ENCODE results near the gene ATP1A1.
A peak's percentile ranks its signal among the peaks of the same experiment; 100 is the strongest.

ATP1A1 gene

DNA sequence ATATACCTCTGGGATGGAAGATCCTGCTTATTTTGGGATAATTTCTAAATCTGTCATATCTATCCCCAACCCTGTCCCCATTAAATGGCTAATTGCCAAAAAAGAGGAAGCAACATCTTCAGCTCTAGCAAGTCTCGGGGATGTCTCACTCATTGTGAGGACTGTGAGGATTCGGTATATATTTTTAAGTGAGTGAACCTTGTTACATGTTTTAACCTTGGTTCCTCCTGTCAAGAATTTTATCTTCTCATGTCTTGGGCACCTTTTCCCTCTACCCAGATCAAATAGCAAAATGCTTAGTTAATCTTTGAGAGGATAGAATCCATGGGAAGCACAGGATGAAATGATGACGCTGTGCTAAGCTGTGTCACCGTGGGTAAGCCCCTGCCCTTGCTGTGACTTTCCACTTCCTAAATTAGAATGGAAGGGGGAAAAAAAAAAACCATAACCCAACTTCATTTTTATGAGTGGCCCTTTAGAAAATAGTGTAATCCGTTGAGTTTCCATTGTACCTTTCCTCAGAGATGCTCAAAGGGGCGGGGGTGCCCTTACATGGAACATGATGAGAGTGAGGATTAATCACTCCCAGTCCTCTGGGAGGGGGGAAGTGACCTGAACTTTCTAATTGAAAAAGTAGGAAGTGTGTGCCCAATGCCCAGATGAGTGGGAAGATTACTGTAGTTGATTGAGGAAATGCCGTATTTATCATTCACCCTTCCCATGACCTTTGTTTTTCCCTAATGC, 7.6 kb downstream of the ATP1A1 start:
- no peak for DNase-seq (ENCODE audit: low read depth)
- H3K9me3 ChIP-seq (ENCODE audit: control insufficient read depth, low read length), result no peaks in the 10 kb centered on the region
- no peak overlapping the region for H3K4me3 ChIP-seq (ENCODE audit: low read length)
- H3K36me3 ChIP-seq (ENCODE audit: control insufficient read depth, insufficient read depth, low read length, severe bottlenecking), result peaks cover 19% of the 10 kb centered on the region
- H3K9ac ChIP-seq (ENCODE audit: low read length), result no peak overlapping the region
- H3K27me3 ChIP-seq (replicated peaks; ENCODE audit: control insufficient read depth, insufficient read depth, low read length), result no peaks in the 10 kb centered on the region
- H3K4me1 ChIP-seq (ENCODE audit: control insufficient read depth, insufficient read depth, low read length), result peaks cover 64% of the 10 kb centered on the region

DNA sequence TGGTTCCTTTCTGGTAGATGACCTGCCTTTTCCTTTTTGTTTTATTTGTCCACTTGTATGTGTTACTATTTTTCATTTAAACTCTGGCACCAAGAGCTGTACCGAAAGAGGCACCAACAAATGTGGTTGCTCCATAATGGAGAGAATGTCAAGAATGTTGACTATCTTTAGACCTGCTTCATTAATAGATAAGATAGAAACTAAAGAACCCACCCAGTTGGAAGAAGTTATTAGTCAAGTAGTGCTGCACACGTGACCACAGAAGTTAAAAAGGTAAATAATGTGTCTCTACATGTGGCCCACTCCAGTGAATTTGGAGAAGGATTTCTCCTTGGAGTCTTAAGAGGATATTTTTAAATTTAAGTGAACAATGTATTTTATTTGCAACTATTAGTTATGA, 9.3 kb downstream of the ATP1A1 start:
- Histone ChIP-seq H3K4me3 (ENCODE audit: low read length) (no peak overlapping the region), H3K9me3 (ENCODE audit: control insufficient read depth, low read length) (no peaks in the 10 kb centered on the region), H3K4me1 (ENCODE audit: control insufficient read depth, insufficient read depth, low read length) (peaks cover 47% of the 10 kb centered on the region), H3K9ac (ENCODE audit: low read length) (no peak overlapping the region), H3K27me3 (replicated peaks; ENCODE audit: control insufficient read depth, insufficient read depth, low read length) (no peaks in the 10 kb centered on the region), H3K36me3 (ENCODE audit: control insufficient read depth, insufficient read depth, low read length, severe bottlenecking) (peaks cover 33% of the 10 kb centered on the region)
- no peak for DNase-seq (ENCODE audit: low read depth)

DNA sequence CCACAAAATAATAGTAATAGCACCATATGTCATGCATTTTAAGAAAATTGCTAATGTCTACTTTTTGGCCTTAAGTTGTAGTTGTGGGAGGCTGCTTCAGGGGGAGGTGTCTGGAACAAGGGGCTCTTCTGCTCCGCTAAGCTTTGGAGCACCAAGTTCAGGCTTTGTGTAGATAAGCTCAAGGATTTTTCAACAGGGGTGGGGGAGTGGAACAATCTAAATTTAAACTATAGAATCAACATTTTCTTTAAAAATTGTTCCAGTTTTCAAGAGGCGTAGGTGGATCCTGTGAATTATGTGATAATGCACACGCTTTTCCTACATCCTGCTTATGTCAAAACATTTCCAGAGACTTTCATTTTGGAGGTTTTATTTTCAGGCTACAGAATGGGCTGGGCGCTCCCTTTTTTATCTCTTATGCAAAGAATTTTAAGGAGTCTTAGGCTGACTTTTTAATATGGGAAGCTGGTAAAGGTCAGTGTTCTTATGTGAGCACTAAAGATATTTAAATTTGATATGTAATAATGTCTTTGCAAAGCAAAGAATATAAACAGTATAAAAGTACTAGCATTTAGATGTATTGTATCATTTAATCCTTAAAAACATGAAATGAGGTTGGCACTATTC, 9.9 kb downstream of the ATP1A1 start:
- Histone ChIP-seq H3K36me3 (ENCODE audit: control insufficient read depth, insufficient read depth, low read length, severe bottlenecking) (peaks cover 40% of the 10 kb centered on the region), H3K4me3 (ENCODE audit: low read length) (no peak overlapping the region), H3K9me3 (ENCODE audit: control insufficient read depth, low read length) (no peaks in the 10 kb centered on the region), H3K4me1 (ENCODE audit: control insufficient read depth, insufficient read depth, low read length) (peaks cover 44% of the 10 kb centered on the region), H3K27me3 (replicated peaks; ENCODE audit: control insufficient read depth, insufficient read depth, low read length) (no peaks in the 10 kb centered on the region), H3K9ac (ENCODE audit: low read length) (no peak overlapping the region)
- DNase-seq (ENCODE audit: low read depth), result no peak

DNA sequence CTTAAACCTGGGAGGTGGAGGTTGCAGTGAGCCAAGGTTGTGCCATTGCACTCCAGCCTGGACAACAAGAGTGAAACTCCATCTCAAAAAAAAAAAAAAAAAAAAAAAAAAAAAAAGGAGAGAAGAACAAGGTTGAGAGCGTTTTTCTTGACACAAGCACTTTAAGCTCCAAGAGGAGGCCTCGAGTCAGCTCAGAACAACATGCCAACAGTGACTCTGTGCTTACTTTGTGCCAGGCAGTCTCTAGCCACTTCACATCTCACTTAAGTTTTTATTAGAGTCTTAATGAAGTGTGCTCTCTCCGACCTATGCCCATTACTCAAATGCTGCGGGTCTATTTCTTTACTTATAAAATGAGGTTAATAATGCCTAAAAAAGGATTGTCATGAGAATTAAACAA, 13.0 kb downstream of the ATP1A1 start:
- Histone ChIP-seq H3K9ac (ENCODE audit: low read length) (no peak overlapping the region), H3K27me3 (replicated peaks; ENCODE audit: control insufficient read depth, insufficient read depth, low read length) (no peaks in the 10 kb centered on the region), H3K4me1 (ENCODE audit: control insufficient read depth, insufficient read depth, low read length) (peaks cover 16% of the 10 kb centered on the region), H3K9me3 (ENCODE audit: control insufficient read depth, low read length) (no peaks in the 10 kb centered on the region), H3K4me3 (ENCODE audit: low read length) (no peak overlapping the region), H3K36me3 (ENCODE audit: control insufficient read depth, insufficient read depth, low read length, severe bottlenecking) (peaks cover 71% of the 10 kb centered on the region)
- DNase-seq (ENCODE audit: low read depth), result no peak

DNA sequence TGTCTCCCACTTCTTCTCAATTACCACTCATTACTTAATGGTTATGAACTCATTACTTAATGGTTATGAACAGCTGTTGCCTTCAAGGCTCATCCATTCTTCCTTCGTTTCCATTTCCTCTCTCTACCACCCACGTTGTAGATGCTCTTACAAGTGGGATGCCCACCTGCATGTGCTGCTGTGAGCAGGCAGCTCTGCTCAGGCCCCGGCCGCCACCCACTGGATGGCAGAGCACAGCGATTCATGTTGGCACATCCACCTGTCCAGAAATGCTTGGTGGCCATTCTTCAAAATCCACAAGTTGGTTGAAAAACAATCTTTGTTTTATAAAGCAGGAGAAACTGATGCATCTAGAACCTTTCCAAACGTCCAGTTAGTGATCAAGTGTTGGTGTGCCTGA, 14.5 kb downstream of the ATP1A1 start:
- H3K4me3 ChIP-seq (ENCODE audit: low read length), result no peak overlapping the region
- no peaks in the 10 kb centered on the region for H3K9me3 ChIP-seq (ENCODE audit: control insufficient read depth, low read length)
- no peak overlapping the region for H3K9ac ChIP-seq (ENCODE audit: low read length)
- H3K27me3 ChIP-seq (replicated peaks; ENCODE audit: control insufficient read depth, insufficient read depth, low read length), result no peaks in the 10 kb centered on the region
- peaks cover 3% of the 10 kb centered on the region for H3K4me1 ChIP-seq (ENCODE audit: control insufficient read depth, insufficient read depth, low read length)
- H3K36me3 ChIP-seq (ENCODE audit: control insufficient read depth, insufficient read depth, low read length, severe bottlenecking), result peaks cover 86% of the 10 kb centered on the region
- no peak for DNase-seq (ENCODE audit: low read depth)

DNA sequence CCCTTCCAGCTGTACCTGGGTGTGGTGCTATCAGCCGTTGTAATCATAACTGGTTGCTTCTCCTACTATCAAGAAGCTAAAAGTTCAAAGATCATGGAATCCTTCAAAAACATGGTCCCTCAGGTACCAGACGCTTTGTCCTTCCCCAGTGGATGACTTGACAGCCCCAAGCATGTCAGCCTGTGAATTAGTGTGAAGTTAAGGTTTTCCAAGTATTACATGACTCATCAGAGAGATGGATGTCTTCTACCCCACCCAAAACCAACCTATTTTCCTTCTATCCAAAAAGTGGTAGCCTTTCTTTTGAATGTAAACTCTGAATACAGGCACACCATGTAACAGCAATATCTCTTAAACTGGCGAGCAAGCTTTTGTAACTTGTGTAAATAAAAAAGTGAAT, 15.1 kb downstream of the ATP1A1 start:
- Histone ChIP-seq H3K9me3 (ENCODE audit: control insufficient read depth, low read length) (no peaks in the 10 kb centered on the region), H3K27me3 (replicated peaks; ENCODE audit: control insufficient read depth, insufficient read depth, low read length) (no peaks in the 10 kb centered on the region), H3K9ac (ENCODE audit: low read length) (no peak overlapping the region), H3K4me3 (ENCODE audit: low read length) (no peak overlapping the region), H3K36me3 (ENCODE audit: control insufficient read depth, insufficient read depth, low read length, severe bottlenecking) (peaks cover 91% of the 10 kb centered on the region), H3K4me1 (ENCODE audit: control insufficient read depth, insufficient read depth, low read length) (peaks cover 3% of the 10 kb centered on the region)
- no peak for DNase-seq (ENCODE audit: low read depth)

DNA sequence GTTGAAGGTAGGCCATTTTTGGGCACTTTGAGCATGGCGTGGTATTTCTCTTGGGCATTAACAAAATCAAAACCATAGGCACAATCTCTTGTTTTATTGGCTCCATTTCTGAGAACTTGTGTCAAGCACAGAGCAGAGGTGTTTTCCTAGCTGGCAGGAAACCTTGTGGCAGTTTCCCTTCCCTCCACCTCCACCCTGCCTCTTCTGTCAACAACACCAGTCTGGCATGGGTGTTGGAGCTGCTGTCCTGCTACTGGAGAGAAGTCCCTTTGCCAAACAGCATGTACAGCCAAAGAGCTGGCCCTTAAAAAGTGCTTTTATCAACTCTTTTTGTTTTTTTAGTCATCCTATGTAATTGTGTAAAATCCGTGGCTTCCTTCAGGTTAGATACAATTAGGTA, 16.0 kb downstream of the ATP1A1 start:
- Histone ChIP-seq H3K9me3 (ENCODE audit: control insufficient read depth, low read length) (no peaks in the 10 kb centered on the region), H3K27me3 (replicated peaks; ENCODE audit: control insufficient read depth, insufficient read depth, low read length) (no peaks in the 10 kb centered on the region), H3K4me1 (ENCODE audit: control insufficient read depth, insufficient read depth, low read length) (peaks cover 3% of the 10 kb centered on the region), H3K4me3 (ENCODE audit: low read length) (no peak overlapping the region), H3K9ac (ENCODE audit: low read length) (no peak overlapping the region), H3K36me3 (ENCODE audit: control insufficient read depth, insufficient read depth, low read length, severe bottlenecking) (peaks cover 98% of the 10 kb centered on the region)
- no peak for DNase-seq (ENCODE audit: low read depth)

DNA sequence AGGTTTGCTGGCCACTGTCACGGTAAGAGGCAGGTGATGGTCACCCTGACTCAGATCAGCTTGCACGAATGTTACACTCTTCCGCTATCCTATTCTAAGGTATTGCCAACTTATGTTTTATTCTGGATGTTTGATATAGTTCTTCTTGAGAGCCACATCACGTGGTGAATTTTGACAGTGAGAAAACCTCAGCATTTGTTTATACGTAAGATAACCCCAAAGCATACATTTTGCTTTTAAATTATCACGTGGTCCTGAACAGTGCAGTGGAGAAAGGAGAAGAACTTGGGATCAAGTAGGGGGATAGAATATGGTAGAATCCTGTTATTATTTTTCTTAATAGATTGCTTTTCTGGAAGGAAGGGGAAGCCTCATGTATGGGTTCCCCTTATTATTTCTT, 16.6 kb downstream of the ATP1A1 start:
- Histone ChIP-seq H3K4me3 (ENCODE audit: low read length) (no peak overlapping the region), H3K4me1 (ENCODE audit: control insufficient read depth, insufficient read depth, low read length) (peaks cover 3% of the 10 kb centered on the region), H3K27me3 (replicated peaks; ENCODE audit: control insufficient read depth, insufficient read depth, low read length) (no peaks in the 10 kb centered on the region), H3K9me3 (ENCODE audit: control insufficient read depth, low read length) (no peaks in the 10 kb centered on the region), H3K36me3 (ENCODE audit: control insufficient read depth, insufficient read depth, low read length, severe bottlenecking) (peaks cover 98% of the 10 kb centered on the region), H3K9ac (ENCODE audit: low read length) (no peak overlapping the region)
- DNase-seq (ENCODE audit: low read depth), result no peak

DNA sequence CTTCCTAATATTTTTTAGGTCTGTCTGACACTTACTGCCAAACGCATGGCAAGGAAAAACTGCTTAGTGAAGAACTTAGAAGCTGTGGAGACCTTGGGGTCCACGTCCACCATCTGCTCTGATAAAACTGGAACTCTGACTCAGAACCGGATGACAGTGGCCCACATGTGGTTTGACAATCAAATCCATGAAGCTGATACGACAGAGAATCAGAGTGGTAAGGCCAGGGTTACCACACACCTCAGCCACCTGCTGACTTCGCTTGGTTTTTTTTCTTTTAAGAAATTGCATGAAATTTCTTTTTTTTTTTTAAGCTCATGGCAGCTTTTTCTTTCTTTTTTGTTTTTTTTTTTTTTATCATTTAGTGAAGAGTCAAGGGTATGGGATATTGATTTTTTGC, 17.2 kb downstream of the ATP1A1 start:
- Histone ChIP-seq H3K36me3 (ENCODE audit: control insufficient read depth, insufficient read depth, low read length, severe bottlenecking) (peaks cover 98% of the 10 kb centered on the region), H3K9ac (ENCODE audit: low read length) (no peak overlapping the region), H3K4me3 (ENCODE audit: low read length) (no peak overlapping the region), H3K9me3 (ENCODE audit: control insufficient read depth, low read length) (no peaks in the 10 kb centered on the region), H3K27me3 (replicated peaks; ENCODE audit: control insufficient read depth, insufficient read depth, low read length) (no peaks in the 10 kb centered on the region), H3K4me1 (ENCODE audit: control insufficient read depth, insufficient read depth, low read length) (peaks cover 3% of the 10 kb centered on the region)
- DNase-seq (ENCODE audit: low read depth), result no peak

DNA sequence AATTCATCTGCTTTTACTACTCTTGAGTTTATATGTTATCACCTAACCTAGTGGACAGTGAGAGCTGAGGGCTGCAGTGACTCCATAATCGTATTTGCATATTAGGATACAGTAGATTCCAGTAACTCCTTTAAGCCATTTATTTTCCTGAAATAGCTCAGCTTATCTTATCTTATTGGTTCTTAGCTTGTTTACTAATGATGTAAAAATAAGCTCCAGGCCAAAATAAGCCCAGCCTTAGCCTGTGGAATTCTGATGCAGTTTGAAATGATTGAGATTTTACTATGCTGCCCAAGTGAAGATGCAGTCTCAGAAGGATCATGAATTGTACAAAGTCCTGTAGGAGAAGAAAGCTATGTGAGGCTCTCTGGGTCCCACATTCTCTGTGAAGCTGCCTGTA, 18.1 kb downstream of the ATP1A1 start:
- no peaks in the 10 kb centered on the region for H3K27me3 ChIP-seq (replicated peaks; ENCODE audit: control insufficient read depth, insufficient read depth, low read length)
- H3K4me1 ChIP-seq (ENCODE audit: control insufficient read depth, insufficient read depth, low read length), result peaks cover 3% of the 10 kb centered on the region
- no peak overlapping the region for H3K9ac ChIP-seq (ENCODE audit: low read length)
- no peak overlapping the region for H3K4me3 ChIP-seq (ENCODE audit: low read length)
- H3K9me3 ChIP-seq (ENCODE audit: control insufficient read depth, low read length), result no peaks in the 10 kb centered on the region
- no peak for DNase-seq (ENCODE audit: low read depth)
- H3K36me3 ChIP-seq (ENCODE audit: control insufficient read depth, insufficient read depth, low read length, severe bottlenecking), result peaks cover 100% of the 10 kb centered on the region

DNA sequence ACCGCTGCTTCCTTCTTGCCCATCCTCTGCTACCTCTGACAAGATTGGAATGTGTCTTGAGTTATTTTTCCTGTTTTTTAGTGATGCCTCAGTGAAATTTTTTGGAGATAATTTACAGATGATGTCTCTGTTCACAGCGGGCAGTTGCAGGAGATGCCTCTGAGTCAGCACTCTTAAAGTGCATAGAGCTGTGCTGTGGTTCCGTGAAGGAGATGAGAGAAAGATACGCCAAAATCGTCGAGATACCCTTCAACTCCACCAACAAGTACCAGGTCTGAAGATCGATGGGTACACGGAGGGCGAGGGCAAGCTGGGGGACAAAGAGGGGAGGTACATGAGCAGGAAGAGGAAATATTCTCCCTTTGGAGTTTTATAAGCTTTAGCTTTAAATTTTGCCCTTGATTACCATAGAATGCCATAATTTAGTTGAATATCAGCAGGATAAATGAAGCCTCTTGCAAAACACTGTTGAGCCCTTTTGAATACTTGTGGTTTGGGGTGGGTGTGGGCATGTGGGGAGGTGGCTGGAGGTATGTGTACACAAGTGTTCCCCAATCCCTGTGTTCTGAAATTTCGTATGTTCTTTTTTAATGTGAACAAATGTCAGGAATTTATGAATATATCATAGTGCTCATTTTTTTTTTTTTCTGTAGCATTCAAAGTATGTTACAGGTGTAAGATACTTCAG, 19.8 kb downstream of the ATP1A1 start:
- no peaks in the 10 kb centered on the region for H3K9me3 ChIP-seq (ENCODE audit: control insufficient read depth, low read length)
- DNase-seq (ENCODE audit: low read depth), result peak; percentile 59
- H3K4me1 ChIP-seq (ENCODE audit: control insufficient read depth, insufficient read depth, low read length), result peaks cover 3% of the 10 kb centered on the region
- no peaks in the 10 kb centered on the region for H3K27me3 ChIP-seq (replicated peaks; ENCODE audit: control insufficient read depth, insufficient read depth, low read length)
- no peak overlapping the region for H3K9ac ChIP-seq (ENCODE audit: low read length)
- H3K4me3 ChIP-seq (ENCODE audit: low read length), result no peak overlapping the region
- peaks cover 100% of the 10 kb centered on the region for H3K36me3 ChIP-seq (ENCODE audit: control insufficient read depth, insufficient read depth, low read length, severe bottlenecking)

Measured in adipocyte (in vitro differentiated cells).